ENCODE data around the gene CDC45.

CDC45 gene

GRCh38 chr22:19466126-19466716 is 13.5 kb upstream of the CDC45 start:
- Histone ChIP-seq H3K27me3 (ENCODE audit: insufficient read depth, low read length, poor library complexity, severe bottlenecking) (no peaks in the 10 kb centered on the region), H3K79me2 (ENCODE audit: insufficient read depth, low read length) (no peaks in the 10 kb centered on the region), H3K4me2 (ENCODE audit: low read depth, low read length, poor library complexity, severe bottlenecking) (no peak overlapping the region), H2AFZ (ENCODE audit: low read length) (no peak overlapping the region), H3K36me3 (ENCODE audit: insufficient read depth, low read length) (peaks cover 81% of the 10 kb centered on the region; the same call in 1 of the 2 replicates), H3K9me3 (ENCODE audit: insufficient read depth, low read depth, low read length) (no peaks in the 10 kb centered on the region), H3K4me3 (ENCODE audit: low read length, poor library complexity, severe bottlenecking) (no peak overlapping the region), H4K20me1 (ENCODE audit: insufficient read depth, low read length, poor library complexity, severe bottlenecking) (no peaks in the 10 kb centered on the region), H3K4me1 (ENCODE audit: insufficient read depth, low read length, poor library complexity, severe bottlenecking) (no peaks in the 10 kb centered on the region), H3F3A (ENCODE audit: low read depth) (no peaks in the 10 kb centered on the region), H3K9me2 (replicated peaks; ENCODE audit: low read depth, low read length) (no peaks in the 10 kb centered on the region), H3K9ac (ENCODE audit: low read depth, low read length, poor library complexity, severe bottlenecking) (no peak overlapping the region)
- TF ChIP-seq EZH2phosphoT487 (IDR thresholded peaks at IDR 0.05; ENCODE audit: borderline replicate concordance): no peak
- TF ChIP-seq, protein P1, sequence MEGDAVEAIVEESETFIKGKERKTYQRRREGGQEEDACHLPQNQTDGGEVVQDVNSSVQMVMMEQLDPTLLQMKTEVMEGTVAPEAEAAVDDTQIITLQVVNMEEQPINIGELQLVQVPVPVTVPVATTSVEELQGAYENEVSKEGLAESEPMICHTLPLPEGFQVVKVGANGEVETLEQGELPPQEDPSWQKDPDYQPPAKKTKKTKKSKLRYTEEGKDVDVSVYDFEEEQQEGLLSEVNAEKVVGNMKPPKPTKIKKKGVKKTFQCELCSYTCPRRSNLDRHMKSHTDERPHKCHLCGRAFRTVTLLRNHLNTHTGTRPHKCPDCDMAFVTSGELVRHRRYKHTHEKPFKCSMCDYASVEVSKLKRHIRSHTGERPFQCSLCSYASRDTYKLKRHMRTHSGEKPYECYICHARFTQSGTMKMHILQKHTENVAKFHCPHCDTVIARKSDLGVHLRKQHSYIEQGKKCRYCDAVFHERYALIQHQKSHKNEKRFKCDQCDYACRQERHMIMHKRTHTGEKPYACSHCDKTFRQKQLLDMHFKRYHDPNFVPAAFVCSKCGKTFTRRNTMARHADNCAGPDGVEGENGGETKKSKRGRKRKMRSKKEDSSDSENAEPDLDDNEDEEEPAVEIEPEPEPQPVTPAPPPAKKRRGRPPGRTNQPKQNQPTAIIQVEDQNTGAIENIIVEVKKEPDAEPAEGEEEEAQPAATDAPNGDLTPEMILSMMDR (conservative IDR thresholded peaks at IDR 0.05; ENCODE audit: low read length): no peak

GRCh38 chr22:19466848-19467752 is 12.6 kb upstream of the CDC45 start:
- Histone ChIP-seq H3K27me3 (ENCODE audit: insufficient read depth, low read length, poor library complexity, severe bottlenecking) (no peaks in the 10 kb centered on the region), H4K20me1 (ENCODE audit: insufficient read depth, low read length, poor library complexity, severe bottlenecking) (no peaks in the 10 kb centered on the region), H2AFZ (ENCODE audit: low read length) (no peak overlapping the region), H3K9me3 (ENCODE audit: insufficient read depth, low read depth, low read length) (no peaks in the 10 kb centered on the region), H3K36me3 (ENCODE audit: insufficient read depth, low read length) (peaks cover 86% of the 10 kb centered on the region; the same call in 1 of the 2 replicates), H3F3A (ENCODE audit: low read depth) (no peaks in the 10 kb centered on the region), H3K4me1 (ENCODE audit: insufficient read depth, low read length, poor library complexity, severe bottlenecking) (no peaks in the 10 kb centered on the region), H3K9me2 (replicated peaks; ENCODE audit: low read depth, low read length) (no peaks in the 10 kb centered on the region), H3K4me3 (ENCODE audit: low read length, poor library complexity, severe bottlenecking) (no peak overlapping the region), H3K4me2 (ENCODE audit: low read depth, low read length, poor library complexity, severe bottlenecking) (no peak overlapping the region), H3K9ac (ENCODE audit: low read depth, low read length, poor library complexity, severe bottlenecking) (no peak overlapping the region), H3K79me2 (ENCODE audit: insufficient read depth, low read length) (no peaks in the 10 kb centered on the region)
- TF ChIP-seq, protein P1 (conservative IDR thresholded peaks at IDR 0.05; ENCODE audit: low read length): no peak
- no peak for TF ChIP-seq EZH2phosphoT487 (IDR thresholded peaks at IDR 0.05; ENCODE audit: borderline replicate concordance)

DNA sequence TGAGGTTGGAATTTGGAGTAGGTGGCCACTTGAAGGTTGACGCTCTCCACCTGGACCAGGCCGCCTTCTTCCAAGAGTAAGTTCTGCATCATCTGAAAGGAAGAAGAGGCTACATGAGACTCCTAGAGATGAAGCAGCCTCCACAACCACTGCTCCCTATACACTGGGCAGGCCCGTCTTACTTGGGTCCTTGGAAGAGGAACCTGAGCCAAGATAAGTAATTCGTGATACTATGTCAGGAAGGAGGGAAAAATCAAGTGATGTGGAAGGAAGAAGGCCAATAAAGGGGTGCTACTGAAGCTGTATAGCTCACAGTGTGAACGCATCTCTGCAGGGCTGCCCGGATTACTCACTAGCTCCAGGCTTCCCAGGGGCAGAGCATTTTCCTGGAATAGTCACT is 11.8 kb upstream of the CDC45 start:
- Histone ChIP-seq H3K4me2 (ENCODE audit: low read depth, low read length, poor library complexity, severe bottlenecking) (no peak overlapping the region), H3K9ac (ENCODE audit: low read depth, low read length, poor library complexity, severe bottlenecking) (no peak overlapping the region), H3K4me3 (ENCODE audit: low read length, poor library complexity, severe bottlenecking) (no peak overlapping the region), H3K79me2 (ENCODE audit: insufficient read depth, low read length) (no peaks in the 10 kb centered on the region), H3K4me1 (ENCODE audit: insufficient read depth, low read length, poor library complexity, severe bottlenecking) (no peaks in the 10 kb centered on the region), H3K9me2 (replicated peaks; ENCODE audit: low read depth, low read length) (no peaks in the 10 kb centered on the region), H4K20me1 (ENCODE audit: insufficient read depth, low read length, poor library complexity, severe bottlenecking) (no peaks in the 10 kb centered on the region), H3F3A (ENCODE audit: low read depth) (no peaks in the 10 kb centered on the region), H3K36me3 (ENCODE audit: insufficient read depth, low read length) (peaks cover 93% of the 10 kb centered on the region; the same call in 1 of the 2 replicates), H2AFZ (ENCODE audit: low read length) (no peak overlapping the region), H3K27me3 (ENCODE audit: insufficient read depth, low read length, poor library complexity, severe bottlenecking) (no peaks in the 10 kb centered on the region), H3K9me3 (ENCODE audit: insufficient read depth, low read depth, low read length) (no peaks in the 10 kb centered on the region)
- TF ChIP-seq EZH2phosphoT487 (IDR thresholded peaks at IDR 0.05; ENCODE audit: borderline replicate concordance): no peak
- TF ChIP-seq, protein P1 (conservative IDR thresholded peaks at IDR 0.05; ENCODE audit: low read length): no peak
